Measurements from ENCODE around the gene MIEF2.
"Not testable (repeated sequence)": the region's sequence is repeated elsewhere in the genome, so short reads cannot be mapped to it uniquely, and the experiment has no call there.

MIEF2 gene

DNA sequence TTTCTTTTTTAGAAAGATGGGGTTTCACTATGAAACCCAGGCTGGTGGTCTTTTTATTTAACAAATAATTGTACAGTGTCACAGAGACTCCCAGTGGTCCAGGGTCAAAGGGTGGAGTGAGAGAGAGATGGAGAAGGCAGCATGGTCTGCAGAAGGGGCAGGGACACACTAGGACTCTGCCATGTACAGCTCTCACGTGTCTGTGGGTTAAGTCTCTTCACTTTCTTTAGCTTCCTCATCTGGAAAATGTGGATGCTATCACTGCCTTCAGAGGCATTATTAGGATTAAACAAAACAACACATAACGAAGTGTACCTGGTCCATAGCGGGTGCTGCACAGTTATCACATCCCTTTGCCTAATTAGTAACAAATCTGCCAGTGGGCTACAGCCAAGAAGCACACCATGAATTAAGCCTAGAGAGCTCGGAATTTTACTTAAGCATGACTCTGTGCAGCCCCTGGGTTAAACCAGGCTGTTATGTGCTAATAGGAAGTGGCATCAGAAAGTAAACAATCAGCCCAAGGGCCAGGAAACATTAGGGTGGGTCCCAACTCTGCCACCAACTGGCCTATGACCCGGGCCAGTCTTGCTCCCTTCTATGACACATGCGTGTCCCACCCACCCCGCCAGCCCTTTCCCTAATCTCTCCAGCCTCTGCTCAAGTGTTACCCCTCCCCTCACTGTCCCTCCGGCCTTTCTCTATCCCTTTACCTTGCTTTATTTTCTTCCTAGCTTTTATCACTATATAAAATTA is 40.4 kb downstream of the MIEF2 start:
- no peak for DNase-seq

DNA sequence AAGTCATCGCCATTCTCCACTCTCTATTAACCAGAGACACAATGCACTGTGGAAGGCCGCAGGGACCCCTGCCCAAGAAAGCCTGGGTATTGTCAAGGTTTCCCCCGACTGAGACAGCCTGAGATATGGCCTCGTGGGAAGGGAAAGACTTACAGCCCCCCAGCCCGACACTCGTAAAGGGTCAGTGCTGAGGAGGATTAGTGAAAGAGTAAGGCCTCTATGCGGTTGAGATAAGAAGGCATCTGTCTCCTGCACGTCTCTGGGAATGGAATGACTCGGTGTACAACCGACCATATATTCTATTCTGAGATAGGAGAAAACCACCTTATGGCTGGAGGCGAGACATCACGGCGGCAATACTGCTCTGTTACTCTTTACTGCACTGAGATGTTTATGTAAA is 42.7 kb downstream of the MIEF2 start:
- DNase-seq, result not testable (repeated sequence)

DNA sequence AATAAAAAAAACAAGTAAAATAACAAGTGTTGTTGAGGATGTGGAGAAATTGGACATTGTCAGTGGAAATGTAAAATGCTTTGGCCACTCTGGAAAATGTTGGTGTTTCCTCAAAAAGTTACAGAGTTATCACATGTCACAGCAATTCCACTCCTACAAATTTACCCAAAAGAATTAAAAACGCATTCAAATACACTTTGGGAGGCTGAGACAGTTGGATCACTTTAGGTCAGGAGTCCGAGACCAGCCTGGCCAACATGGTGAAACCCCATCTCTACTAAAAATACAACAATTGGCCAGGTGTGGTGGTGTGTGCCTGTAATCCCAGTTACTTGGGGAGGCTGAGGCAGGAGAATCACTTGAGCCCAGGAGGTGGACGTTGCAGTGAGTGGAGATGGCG is 48.7 kb downstream of the MIEF2 start:
- no peak for DNase-seq

DNA sequence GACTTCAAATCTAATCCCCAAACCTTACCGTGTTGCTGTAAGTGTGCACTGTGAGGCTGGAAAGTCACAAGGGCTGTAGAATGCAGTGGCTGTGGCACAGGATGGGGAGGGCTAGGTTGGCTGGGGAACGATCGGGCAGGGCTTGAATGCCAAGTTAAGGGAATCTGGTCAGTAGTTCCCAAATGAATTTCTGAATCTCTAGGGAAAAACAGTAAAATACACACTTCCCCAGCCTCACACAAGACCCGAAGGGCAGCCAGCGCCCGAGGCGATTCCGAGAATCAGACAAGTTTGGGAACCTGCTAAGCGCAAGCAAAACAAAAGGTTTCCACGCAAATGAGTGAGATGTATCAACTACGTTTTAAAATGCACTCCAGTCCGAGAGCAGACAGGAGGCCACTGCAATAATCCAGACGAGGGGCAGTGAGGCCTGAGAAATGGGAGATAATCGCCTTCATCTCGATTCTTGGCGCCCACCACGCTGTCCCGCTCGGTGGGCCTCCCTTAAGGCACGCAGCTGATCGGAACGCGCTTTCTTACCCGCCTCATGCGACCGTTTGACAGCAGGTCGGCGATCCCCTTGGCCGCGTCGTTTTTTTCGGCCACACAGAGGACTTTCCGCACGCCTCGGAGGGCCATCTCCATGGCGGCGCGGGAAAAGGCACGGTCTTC is 53.7 kb downstream of the MIEF2 start:
- peak in 1 of 4 experiments; percentile 29 for DNase-seq

DNA sequence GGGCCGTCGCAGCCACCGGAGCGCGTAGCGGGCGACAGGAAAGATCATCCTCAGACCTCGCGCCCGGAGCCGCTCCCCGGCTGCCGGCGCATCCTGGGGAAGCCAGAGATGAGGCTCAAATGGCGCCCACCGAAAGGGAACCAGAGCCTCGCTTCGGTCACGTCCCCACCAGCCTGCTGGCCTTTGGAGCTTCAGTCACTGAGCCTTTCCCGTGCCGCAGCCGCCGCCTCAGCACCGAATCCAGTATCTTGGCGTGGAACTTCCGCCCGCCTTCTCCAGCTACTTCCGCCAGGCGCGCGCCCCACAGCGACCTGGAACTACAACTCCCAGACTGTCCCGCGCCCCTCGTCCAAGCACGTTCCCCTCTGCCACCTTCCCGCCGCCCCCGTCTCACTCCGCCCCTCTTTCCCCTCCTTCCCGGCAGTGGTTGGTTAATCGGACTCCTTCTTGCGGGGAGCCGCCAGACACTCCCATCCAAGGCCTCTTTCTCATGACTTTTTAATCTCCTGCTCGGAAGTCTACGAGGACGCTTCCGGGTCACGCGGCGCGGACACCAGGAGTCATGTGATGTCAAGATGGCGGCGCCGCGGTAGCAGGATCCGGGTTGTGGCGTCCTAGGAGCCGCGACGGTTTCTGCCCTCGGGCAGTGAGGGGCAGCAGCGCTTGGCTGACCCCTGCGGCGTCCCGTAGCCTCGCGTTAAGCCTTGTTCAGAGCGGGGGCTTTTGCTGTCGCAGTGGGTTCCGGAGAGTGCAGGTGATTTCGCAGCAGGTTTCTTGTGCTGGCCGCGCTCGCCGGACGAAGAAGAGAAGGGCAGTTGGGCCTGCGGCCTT is 54.5 kb downstream of the MIEF2 start, which contains the start of the genes SMCR8 and TOP3A:
Gene SMCR8, plus strand, starts transcription at position 563 of the 831 bp plus-strand sequence. CDS start 497 bp downstream, outside the sequence.
Gene TOP3A, minus strand, starts transcription at position 264 of the 831 bp plus-strand sequence. Its CDS starts 216 bp downstream, at position 48.
- peak; percentile 88 to 95 (median 94) for DNase-seq

DNA sequence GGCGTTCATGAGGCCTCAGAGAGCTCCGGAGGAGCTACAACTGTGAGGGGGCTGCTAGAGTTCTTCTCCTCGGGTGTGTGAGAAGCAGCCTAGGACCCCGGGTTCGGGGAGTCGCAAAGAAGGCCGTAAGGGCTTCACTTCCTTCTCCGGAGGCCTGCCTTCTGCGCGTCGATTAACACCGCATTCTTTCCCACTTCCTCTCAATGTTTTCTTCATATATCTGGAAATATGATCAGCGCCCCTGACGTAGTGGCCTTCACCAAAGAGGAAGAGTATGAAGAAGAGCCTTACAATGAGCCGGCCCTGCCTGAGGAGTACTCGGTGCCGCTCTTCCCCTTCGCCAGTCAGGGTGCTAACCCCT is 55.1 kb downstream of the MIEF2 start:
- peak in 1 of 4 experiments; percentile 53 for DNase-seq

DNA sequence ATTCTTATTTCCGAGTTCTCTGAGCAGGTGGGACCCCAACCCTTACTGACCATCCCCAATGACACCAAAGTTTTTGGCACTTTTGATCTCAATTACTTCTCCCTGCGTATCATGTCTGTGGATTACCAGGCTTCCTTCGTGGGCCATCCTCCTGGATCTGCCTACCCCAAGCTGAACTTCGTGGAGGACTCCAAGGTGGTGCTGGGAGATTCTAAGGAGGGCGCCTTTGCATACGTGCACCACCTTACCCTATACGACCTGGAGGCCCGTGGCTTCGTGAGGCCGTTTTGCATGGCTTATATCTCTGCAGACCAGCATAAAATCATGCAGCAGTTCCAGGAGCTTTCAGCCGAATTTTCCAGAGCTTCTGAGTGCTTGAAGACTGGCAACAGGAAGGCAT is 55.5 kb downstream of the MIEF2 start:
- no peak for DNase-seq
